Measurements from ENCODE around the gene GOLGA6C. TPM values are rescaled to one million over a fixed set of nuclear protein-coding genes. Genes with fewer than 3 reads are reported as not detected.

The GOLGA6C gene
- total and polyA plus RNA-seq, 9 of the 15 experiments (the other 6 are each of a cell fraction or from before 2014, with no cell fraction given): not detected

DNA sequence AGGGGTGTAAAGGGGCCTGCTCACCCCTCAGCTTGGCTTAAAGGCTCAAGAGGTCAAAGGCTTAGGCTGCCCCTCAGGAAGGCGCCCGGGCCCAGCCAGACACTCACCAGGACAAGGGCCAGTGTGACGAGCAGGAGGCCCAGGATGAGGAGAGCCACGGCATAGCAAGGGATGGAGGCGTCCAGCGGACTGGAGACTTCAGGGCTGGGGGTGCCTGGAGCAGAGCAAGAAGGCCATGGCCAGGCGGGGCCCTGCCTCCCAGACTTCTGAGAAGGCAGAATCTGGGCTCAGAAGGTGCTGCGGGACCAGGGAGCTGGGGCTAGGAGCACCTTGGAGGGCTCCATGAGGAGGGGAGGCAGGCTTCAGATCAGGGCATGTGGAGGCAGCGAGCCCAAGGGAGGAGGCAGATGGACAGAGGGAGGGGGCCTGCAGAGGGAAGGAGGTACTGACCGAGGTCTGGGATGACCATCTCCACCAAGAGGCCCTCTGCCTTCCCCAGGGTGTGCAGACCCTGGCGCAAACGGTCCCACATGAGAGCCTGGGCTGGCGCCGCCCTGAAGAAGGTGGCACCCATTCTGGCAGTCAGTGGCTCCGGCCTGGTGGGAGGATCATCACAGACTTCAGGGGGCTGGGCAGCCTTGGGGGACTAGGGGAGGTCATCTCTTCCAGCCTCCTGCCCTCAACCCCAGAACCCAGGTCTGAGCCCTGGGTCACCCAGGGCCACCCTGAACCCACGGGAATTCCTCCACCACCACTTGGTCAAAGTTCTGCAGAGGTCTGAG, 32.0 kb upstream of the GOLGA6C start:
- ChIA-PET POLR2A (interaction anchor here (0.6 to 0.9 kb wide), 4 partner anchors 11 to 67 kb away, joined by 3 to 4 read pairs (median 3); no protein-coding TSS in a partner anchor), CTCF (ENCODE audit: low intra/inter-chr PET ratio) (no interaction called here)
- DNase-seq (ENCODE audit: extremely low read depth in 1 of 4, low spot score in 3 of 4) (no peak), ATAC-seq (no peak), FAIRE-seq (no peak)
- no peak for TF ChIP-seq NCOA1 (IDR thresholded peaks at IDR 0.05; ENCODE audit: low read depth)
- no peak for TF ChIP-seq U2AF1 (optimal IDR thresholded peaks at IDR 0.05; ENCODE audit: low read depth, low read length)
- no peak for TF ChIP-seq TAF7 (tag; IDR thresholded peaks at IDR 0.05)
- no peak for TF ChIP-seq ZNF124 (CRISPR knock-in tag; IDR thresholded peaks at IDR 0.05)
- TF ChIP-seq PRMT5 (CRISPR knock-in tag; IDR thresholded peaks at IDR 0.05): no peak
- no peak for TF ChIP-seq POLR3A (IDR thresholded peaks at IDR 0.05; ENCODE audit: borderline replicate concordance, extremely low read depth, insufficient read depth, insufficient read length)
- TF ChIP-seq ZNF75A (CRISPR knock-in tag; IDR thresholded peaks at IDR 0.05): no peak
- TF ChIP-seq TCF7 (IDR thresholded peaks at IDR 0.05; ENCODE audit: borderline replicate concordance): no peak
- no peak for TF ChIP-seq TAF9B (IDR thresholded peaks at IDR 0.05; ENCODE audit: partially characterized antibody)
- no peak for TF ChIP-seq ETS2 (tag; IDR thresholded peaks at IDR 0.05; ENCODE audit: borderline replicate concordance, poor library complexity, severe bottlenecking)
- TF ChIP-seq SMARCA4 (IDR thresholded peaks at IDR 0.05): no peak
- no peak for TF ChIP-seq FOXA3 (CRISPR knock-in tag; conservative IDR thresholded peaks at IDR 0.05 in 1 of 2, IDR thresholded peaks at IDR 0.05 in 1 of 2)
- TF ChIP-seq, protein P1, sequence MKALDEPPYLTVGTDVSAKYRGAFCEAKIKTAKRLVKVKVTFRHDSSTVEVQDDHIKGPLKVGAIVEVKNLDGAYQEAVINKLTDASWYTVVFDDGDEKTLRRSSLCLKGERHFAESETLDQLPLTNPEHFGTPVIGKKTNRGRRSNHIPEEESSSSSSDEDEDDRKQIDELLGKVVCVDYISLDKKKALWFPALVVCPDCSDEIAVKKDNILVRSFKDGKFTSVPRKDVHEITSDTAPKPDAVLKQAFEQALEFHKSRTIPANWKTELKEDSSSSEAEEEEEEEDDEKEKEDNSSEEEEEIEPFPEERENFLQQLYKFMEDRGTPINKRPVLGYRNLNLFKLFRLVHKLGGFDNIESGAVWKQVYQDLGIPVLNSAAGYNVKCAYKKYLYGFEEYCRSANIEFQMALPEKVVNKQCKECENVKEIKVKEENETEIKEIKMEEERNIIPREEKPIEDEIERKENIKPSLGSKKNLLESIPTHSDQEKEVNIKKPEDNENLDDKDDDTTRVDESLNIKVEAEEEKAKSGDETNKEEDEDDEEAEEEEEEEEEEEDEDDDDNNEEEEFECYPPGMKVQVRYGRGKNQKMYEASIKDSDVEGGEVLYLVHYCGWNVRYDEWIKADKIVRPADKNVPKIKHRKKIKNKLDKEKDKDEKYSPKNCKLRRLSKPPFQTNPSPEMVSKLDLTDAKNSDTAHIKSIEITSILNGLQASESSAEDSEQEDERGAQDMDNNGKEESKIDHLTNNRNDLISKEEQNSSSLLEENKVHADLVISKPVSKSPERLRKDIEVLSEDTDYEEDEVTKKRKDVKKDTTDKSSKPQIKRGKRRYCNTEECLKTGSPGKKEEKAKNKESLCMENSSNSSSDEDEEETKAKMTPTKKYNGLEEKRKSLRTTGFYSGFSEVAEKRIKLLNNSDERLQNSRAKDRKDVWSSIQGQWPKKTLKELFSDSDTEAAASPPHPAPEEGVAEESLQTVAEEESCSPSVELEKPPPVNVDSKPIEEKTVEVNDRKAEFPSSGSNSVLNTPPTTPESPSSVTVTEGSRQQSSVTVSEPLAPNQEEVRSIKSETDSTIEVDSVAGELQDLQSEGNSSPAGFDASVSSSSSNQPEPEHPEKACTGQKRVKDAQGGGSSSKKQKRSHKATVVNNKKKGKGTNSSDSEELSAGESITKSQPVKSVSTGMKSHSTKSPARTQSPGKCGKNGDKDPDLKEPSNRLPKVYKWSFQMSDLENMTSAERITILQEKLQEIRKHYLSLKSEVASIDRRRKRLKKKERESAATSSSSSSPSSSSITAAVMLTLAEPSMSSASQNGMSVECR (CRISPR knock-in tag; IDR thresholded peaks at IDR 0.05): no peak
- TF ChIP-seq, protein P2, sequence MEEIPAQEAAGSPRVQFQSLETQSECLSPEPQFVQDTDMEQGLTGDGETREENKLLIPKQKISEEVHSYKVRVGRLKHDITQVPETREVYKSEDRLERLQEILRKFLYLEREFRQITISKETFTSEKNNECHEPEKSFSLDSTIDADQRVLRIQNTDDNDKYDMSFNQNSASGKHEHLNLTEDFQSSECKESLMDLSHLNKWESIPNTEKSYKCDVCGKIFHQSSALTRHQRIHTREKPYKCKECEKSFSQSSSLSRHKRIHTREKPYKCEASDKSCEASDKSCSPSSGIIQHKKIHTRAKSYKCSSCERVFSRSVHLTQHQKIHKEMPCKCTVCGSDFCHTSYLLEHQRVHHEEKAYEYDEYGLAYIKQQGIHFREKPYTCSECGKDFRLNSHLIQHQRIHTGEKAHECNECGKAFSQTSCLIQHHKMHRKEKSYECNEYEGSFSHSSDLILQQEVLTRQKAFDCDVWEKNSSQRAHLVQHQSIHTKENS (CRISPR knock-in tag; IDR thresholded peaks at IDR 0.05): no peak
- no peak for TF ChIP-seq NFYB (IDR thresholded peaks at IDR 0.05; ENCODE audit: extremely low read depth, insufficient read length)
- TF ChIP-seq CREM (IDR thresholded peaks at IDR 0.05; ENCODE audit: low read depth): no peak
- Histone ChIP-seq H3K9me1 (ENCODE audit: control insufficient read depth, insufficient read depth, low read length) (no peaks in the 10 kb centered on the region), H3K9ac (ENCODE audit: insufficient read depth in 1 of 2, low read depth in 2 of 2, low read length in 2 of 2) (no peak overlapping the region), H3K9me3 (replicated peaks; ENCODE audit: control insufficient read depth, insufficient read depth, low read depth, low read length) (no peaks in the 10 kb centered on the region), H3K4me1 (replicated peaks in 1 of 2; ENCODE audit: control insufficient read depth in 2 of 2, insufficient read depth in 2 of 2, low read length in 2 of 2) (peaks cover 0 to 18% of the 10 kb centered on the region in 2 experiments; a peak in 2 of 5 replicates), H3K27ac (ENCODE audit: extremely low read depth, low read depth, low read length) (no peak overlapping the region), H3K27me3 (ENCODE audit: control insufficient read depth in 2 of 2, insufficient read depth in 2 of 2, low read length in 2 of 2) (peaks cover 26 to 75% of the 10 kb centered on the region in 2 experiments), H3K4me3 (no peak overlapping the region), H4K20me1 (replicated peaks; ENCODE audit: control insufficient read depth, insufficient read depth, low read length) (0 out of 2 replicates have a peak, but pooled peaks cover 5% of the 10 kb centered on the region), H3K36me3 (ENCODE audit: control insufficient read depth, insufficient read depth, low read length) (no peaks in the 10 kb centered on the region), H3K79me2 (ENCODE audit: control insufficient read depth, insufficient read depth, low read length) (no peaks in the 10 kb centered on the region), H3K4me2 (ENCODE audit: insufficient read depth, low read length) (no peak overlapping the region), H2AFZ (ENCODE audit: low read depth, low read length) (no peak overlapping the region)
- no TSS peak for BruUV-seq (replicated peaks)
- in situ Hi-C loops (cut with MboI) (no loop called here), intact Hi-C loops (cut with micrococcal nuclease) (no loop called here)
- WGBS (ENCODE audit: insufficient coverage, low coverage, missing lambda C conversion rate): 5% methylated on average over 16 of the region's 16 CpGs
